ENCODE measurements around the gene ADCY5.

Gene ADCY5

GRCh38 chr3:123409443-123410148, 39.3 kb downstream of the ADCY5 start:
- H3K4me3 Mint-ChIP-seq: no peak overlapping the region
- DNase-seq: no peak
- H3K27me3 Mint-ChIP-seq: no peaks in the 10 kb centered on the region
- no peaks in the 10 kb centered on the region for H3K9me3 Mint-ChIP-seq
- H3K4me1 Mint-ChIP-seq: no peaks in the 10 kb centered on the region
- no peak for ATAC-seq
- no peak overlapping the region for H3K27ac Mint-ChIP-seq

- H3K4me1 Mint-ChIP-seq: no peaks in the 10 kb centered on the region
- ATAC-seq: no peak
- no peak overlapping the region for H3K27ac Mint-ChIP-seq
- H3K27me3 Mint-ChIP-seq: no peaks in the 10 kb centered on the region
- H3K4me3 Mint-ChIP-seq: no peak overlapping the region
- DNase-seq: no peak
- H3K9me3 Mint-ChIP-seq: no peaks in the 10 kb centered on the region
Observed at GRCh38 chr3:123406598-123406997, 42.3 kb downstream of the ADCY5 start.

- Mint-ChIP-seq H3K4me3 (no peak overlapping the region), H3K27ac (no peak overlapping the region), H3K4me1 (no peaks in the 10 kb centered on the region), H3K9me3 (no peaks in the 10 kb centered on the region), H3K27me3 (no peaks in the 10 kb centered on the region)
- no peak for ATAC-seq
- no peak for DNase-seq
Observed at GRCh38 chr3:123405936-123406510, 42.9 kb downstream of the ADCY5 start.

GRCh38 chr3:123405021-123405420, 43.9 kb downstream of the ADCY5 start:
- no peak overlapping the region for H3K27ac Mint-ChIP-seq
- no peaks in the 10 kb centered on the region for H3K4me1 Mint-ChIP-seq
- ATAC-seq (no peak), DNase-seq (no peak)
- no peak overlapping the region for H3K4me3 Mint-ChIP-seq
- no peaks in the 10 kb centered on the region for H3K9me3 Mint-ChIP-seq
- no peaks in the 10 kb centered on the region for H3K27me3 Mint-ChIP-seq

GRCh38 chr3:123404391-123404790, 44.5 kb downstream of the ADCY5 start:
- no peaks in the 10 kb centered on the region for H3K4me1 Mint-ChIP-seq
- no peak overlapping the region for H3K27ac Mint-ChIP-seq
- no peaks in the 10 kb centered on the region for H3K9me3 Mint-ChIP-seq
- H3K4me3 Mint-ChIP-seq: no peak overlapping the region
- ATAC-seq: peak; percentile 5
- no peak for DNase-seq
- peaks cover 5% of the 10 kb centered on the region for H3K27me3 Mint-ChIP-seq

GRCh38 chr3:123401836-123402530, 46.9 kb downstream of the ADCY5 start:
- no peak overlapping the region for H3K4me3 Mint-ChIP-seq
- DNase-seq (no peak), ATAC-seq (no peak)
- peaks cover 21% of the 10 kb centered on the region for H3K27me3 Mint-ChIP-seq
- peak overlapping the region in 1 of 2 donors; percentile 21 for H3K27ac Mint-ChIP-seq
- H3K4me1 Mint-ChIP-seq: no peaks in the 10 kb centered on the region
- no peaks in the 10 kb centered on the region for H3K9me3 Mint-ChIP-seq

- ATAC-seq: no peak
- Mint-ChIP-seq H3K4me1 (no peaks in the 10 kb centered on the region), H3K27me3 (peaks cover 30% of the 10 kb centered on the region)
Observed at GRCh38 chr3:123400169-123400568, 48.7 kb downstream of the ADCY5 start.

GRCh38 chr3:123399653-123400052, 49.2 kb downstream of the ADCY5 start:
- no peak for ATAC-seq
- Mint-ChIP-seq H3K4me3 (no peak overlapping the region), H3K27me3 (peaks cover 35% of the 10 kb centered on the region), H3K9me3 (no peaks in the 10 kb centered on the region), H3K27ac (no peak overlapping the region), H3K4me1 (no peaks in the 10 kb centered on the region)
- no peak for DNase-seq

More at GRCh38 chr3:123400169-123400568, 48.7 kb downstream of the ADCY5 start:
- DNase-seq: no peak
- H3K4me3 Mint-ChIP-seq: no peak overlapping the region
- H3K9me3 Mint-ChIP-seq: no peaks in the 10 kb centered on the region
- no peak overlapping the region for H3K27ac Mint-ChIP-seq

- peak; percentile 35 for ATAC-seq
- H3K27me3 Mint-ChIP-seq: peaks cover 35% of the 10 kb centered on the region
Observed at GRCh38 chr3:123397921-123398785, 50.7 kb downstream of the ADCY5 start.

GRCh38 chr3:123397050-123397590, 51.8 kb downstream of the ADCY5 start:
- H3K27me3 Mint-ChIP-seq: peaks cover 35% of the 10 kb centered on the region
- peak; percentile 33 for ATAC-seq
- no peaks in the 10 kb centered on the region for H3K4me1 Mint-ChIP-seq

More at GRCh38 chr3:123397921-123398785, 50.7 kb downstream of the ADCY5 start:
- Mint-ChIP-seq H3K9me3 (no peaks in the 10 kb centered on the region), H3K27ac (no peak overlapping the region), H3K4me1 (no peaks in the 10 kb centered on the region), H3K4me3 (no peak overlapping the region)
- DNase-seq: no peak

GRCh38 chr3:123396171-123397049, 52.5 kb downstream of the ADCY5 start:
- no peaks in the 10 kb centered on the region for H3K4me1 Mint-ChIP-seq
- no peak for ATAC-seq
- no peak overlapping the region for H3K27ac Mint-ChIP-seq
- H3K9me3 Mint-ChIP-seq: no peaks in the 10 kb centered on the region
- no peak overlapping the region for H3K4me3 Mint-ChIP-seq
- peaks cover 35% of the 10 kb centered on the region for H3K27me3 Mint-ChIP-seq
- no peak for DNase-seq

More at GRCh38 chr3:123397050-123397590, 51.8 kb downstream of the ADCY5 start:
- Mint-ChIP-seq H3K9me3 (no peaks in the 10 kb centered on the region), H3K4me3 (no peak overlapping the region), H3K27ac (no peak overlapping the region)
- no peak for DNase-seq

- Mint-ChIP-seq H3K4me3 (no peak overlapping the region), H3K27ac (no peak overlapping the region), H3K9me3 (no peaks in the 10 kb centered on the region), H3K4me1 (no peaks in the 10 kb centered on the region), H3K27me3 (peaks cover 35% of the 10 kb centered on the region)
- no peak for ATAC-seq
- no peak for DNase-seq
Observed at GRCh38 chr3:123395235-123395634, 53.7 kb downstream of the ADCY5 start.

GRCh38 chr3:123394391-123395020, 54.4 kb downstream of the ADCY5 start:
- ATAC-seq: no peak
- no peak for DNase-seq
- Mint-ChIP-seq H3K9me3 (no peaks in the 10 kb centered on the region), H3K4me1 (no peaks in the 10 kb centered on the region), H3K4me3 (no peak overlapping the region), H3K27me3 (peaks cover 31% of the 10 kb centered on the region), H3K27ac (no peak overlapping the region)
